Right lobe of liver (tissue), 6 donors: ENCODE results near the gene NMB. TPM values are rescaled to one million over a fixed set of nuclear protein-coding genes. Genes with fewer than 3 reads are reported as not detected.
A peak's percentile ranks its signal among the peaks of the same experiment; 100 is the strongest.
"Not testable (repeated sequence)": the region's sequence is repeated elsewhere in the genome, so short reads cannot be mapped to it uniquely, and the experiment has no call there.

Source experiments
- ATAC-seq, 4 donors: fragments of 200-7000 bp; cut with Tn5 transposase; one replicate each; pipeline ENCODE4 v1.9.1; 2020; ENCODE audit warnings: mild to moderate bottlenecking in 4 of 4, moderate library complexity in 4 of 4
- DNase-seq, 3 donors: peaks; one replicate each; pipeline ENCODE4 v3.0.0-alpha.2; 2020
- H3K27ac ChIP-seq, 3 donors: fragments of 200-600 bp; one replicate each; pipeline ENCODE4 v1.8.0; 2022
- H3K27me3 ChIP-seq, 2 donors: fragments of 200-600 bp; one replicate each; pipeline ENCODE4 v1.8.0; 2022
- H3K36me3 ChIP-seq, 4 donors: fragments of 200-600 bp; sonication (generic) in 1 of 4; one replicate each; pipeline versions ENCODE4 v1.5.1 to v1.8.0; 2017 to 2022; ENCODE audit warnings: control low read depth in 1 of 4
- H3K4me1 ChIP-seq, 4 donors: fragments of 200-600 bp; sonication (generic) in 1 of 4; one replicate each; pipeline versions ENCODE4 v1.5.1 to v1.8.0; 2017 to 2022; ENCODE audit warnings: control low read depth in 1 of 4
- H3K4me3 ChIP-seq, 3 donors: fragments of 200-600 bp; one replicate each; pipeline ENCODE4 v1.8.0; 2022
- H3K9me3 ChIP-seq, 4 donors: fragments of 200-600 bp; sonication (generic) in 1 of 4; one replicate each; pipeline versions ENCODE4 v1.5.1 to v1.8.0; 2017 to 2022; ENCODE audit warnings: control low read depth in 1 of 4
- POLR2A ChIP-seq: fragments of 450-650 bp; IDR thresholded peaks from one replicate; pipeline ENCODE4 v1.6.1; 2017; ENCODE audit warnings: antibody characterized with exemption, mild to moderate bottlenecking
- WGBS: methylation state at CpG from one replicate; pipeline ENCODE4 v1.1.6; 2018; ENCODE audit warnings: low coverage, low lambda C conversion rate; ENCODE audit not compliant: insufficient coverage; ENCODE audit errors: missing lambda C conversion rate; 5-methylcytosine and 5-hydroxymethylcytosine counted together
- intact Hi-C, 2 donors: fragments of 100-400 bp; cut with DNase I; formaldehyde crosslinking; loops; one replicate each; pipeline versions ENCODE4 v1.11.2 to v1.14.1; 2022
- total RNA-seq, 6 experiments: library from RNA; depleted of rRNA in 2 of 6; stranded (reverse); fragments of >200 nt in 2 of 6; fragmentation: NEBNext Ultra II Directional in 3 of 6; extraction: Animal tissue kit (Norgen Biotek cat#: 25700) in 3 of 6; gene quantifications; one replicate each; pipeline versions ENCODE4 v1.1.0 to v1.2.4, GENCODE V29; 2016 to 2023
- TF ChIP-seq, protein P1 (sequence below), 4 donors: fragments of 200-600 bp in 3 of 4; fragments of 450-650 bp in 1 of 4; IDR thresholded peaks; one replicate each; pipeline versions ENCODE4 v1.5.1 to v1.8.0; 2016 to 2022; ENCODE audit warnings: antibody characterized with exemption in 4 of 4, mild to moderate bottlenecking in 2 of 4
- donor health status: DM: no; HTN: yes; CAD: no.
- donor health status: DM: no; HTN: no; CAD: no.
- donor health status: DM: no; HTN: no; CAD: no.
- donor health status: DM: no; HTN: yes; CAD: no.
- donor health status: DM: no; HTN: yes; CAD: no.

NMB gene
- total RNA-seq, 6 experiments from 2014 or later: 0.76 to 3.8 (median 1.7) TPM

DNA sequence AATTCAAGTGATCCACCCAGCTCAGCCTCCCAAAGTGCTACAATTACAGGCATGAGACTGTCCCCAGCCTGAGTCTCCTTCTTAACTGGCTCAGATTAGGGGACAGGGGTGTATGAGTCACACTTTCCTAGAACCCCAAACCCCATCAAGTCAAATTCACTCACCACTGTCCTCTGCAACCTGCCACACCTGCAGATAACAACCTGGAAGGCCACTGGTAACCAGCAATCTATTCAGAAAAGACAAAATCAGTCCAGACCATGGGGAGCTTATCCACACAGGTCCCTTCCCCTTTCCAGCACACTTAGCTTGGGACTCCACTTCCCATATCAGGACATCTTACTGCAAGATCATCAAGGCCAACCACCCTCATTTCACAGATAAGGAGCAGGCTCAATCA, 10.3 kb downstream of the NMB start:
- H3K27ac ChIP-seq: no peak overlapping the region
- ATAC-seq (no peak), DNase-seq (no peak)
- no peak overlapping the region for H3K4me3 ChIP-seq
- H3K4me1 ChIP-seq: peaks cover 0 to 5% (median 0%) of the 10 kb centered on the region in 4 donors
- TF ChIP-seq, protein P1, sequence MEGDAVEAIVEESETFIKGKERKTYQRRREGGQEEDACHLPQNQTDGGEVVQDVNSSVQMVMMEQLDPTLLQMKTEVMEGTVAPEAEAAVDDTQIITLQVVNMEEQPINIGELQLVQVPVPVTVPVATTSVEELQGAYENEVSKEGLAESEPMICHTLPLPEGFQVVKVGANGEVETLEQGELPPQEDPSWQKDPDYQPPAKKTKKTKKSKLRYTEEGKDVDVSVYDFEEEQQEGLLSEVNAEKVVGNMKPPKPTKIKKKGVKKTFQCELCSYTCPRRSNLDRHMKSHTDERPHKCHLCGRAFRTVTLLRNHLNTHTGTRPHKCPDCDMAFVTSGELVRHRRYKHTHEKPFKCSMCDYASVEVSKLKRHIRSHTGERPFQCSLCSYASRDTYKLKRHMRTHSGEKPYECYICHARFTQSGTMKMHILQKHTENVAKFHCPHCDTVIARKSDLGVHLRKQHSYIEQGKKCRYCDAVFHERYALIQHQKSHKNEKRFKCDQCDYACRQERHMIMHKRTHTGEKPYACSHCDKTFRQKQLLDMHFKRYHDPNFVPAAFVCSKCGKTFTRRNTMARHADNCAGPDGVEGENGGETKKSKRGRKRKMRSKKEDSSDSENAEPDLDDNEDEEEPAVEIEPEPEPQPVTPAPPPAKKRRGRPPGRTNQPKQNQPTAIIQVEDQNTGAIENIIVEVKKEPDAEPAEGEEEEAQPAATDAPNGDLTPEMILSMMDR (IDR thresholded peaks at IDR 0.05): no peak
- no peak for TF ChIP-seq POLR2A
- no peaks in the 10 kb centered on the region for H3K9me3 ChIP-seq
- H3K36me3 ChIP-seq: peaks cover 0 to 73% (median 26%) of the 10 kb centered on the region in 4 donors
- no peaks in the 10 kb centered on the region for H3K27me3 ChIP-seq
- intact Hi-C loops: loop anchor here in 1 of 2 donors (10.0 kb wide), 1 partner anchor 53 kb away; no protein-coding TSS in a partner anchor

DNA sequence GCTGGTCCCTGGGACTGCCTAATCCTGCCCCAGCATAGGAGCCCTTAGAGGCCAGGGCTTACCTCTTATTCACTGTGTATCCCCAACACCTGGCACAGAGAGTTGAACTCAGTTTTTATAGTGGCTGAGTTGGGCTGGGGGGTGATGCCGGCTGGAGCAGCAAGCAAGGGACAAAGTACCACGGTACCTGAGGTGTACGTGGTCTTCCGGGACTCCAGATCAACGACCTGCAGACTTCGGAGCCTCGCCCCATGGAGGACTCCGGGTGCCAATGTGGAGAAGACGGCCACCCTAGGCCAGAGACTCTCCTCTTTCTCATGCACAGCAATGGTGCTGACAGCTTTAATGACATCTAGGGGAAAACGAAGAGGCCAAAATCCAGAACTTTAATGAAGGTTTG, 12.0 kb downstream of the NMB start:
- H3K4me1 ChIP-seq: peaks cover 0 to 5% (median 0%) of the 10 kb centered on the region in 4 donors
- no peaks in the 10 kb centered on the region for H3K27me3 ChIP-seq
- intact Hi-C loops: loop anchor here in 1 of 2 donors (10.0 kb wide), 1 partner anchor 51 kb away; no protein-coding TSS in a partner anchor
- 67% methylated on average over 1 of the region's 10 CpGs for WGBS
- TF ChIP-seq, protein P1 (IDR thresholded peaks at IDR 0.05): no peak
- TF ChIP-seq POLR2A: no peak
- DNase-seq (no peak), ATAC-seq (no peak)
- H3K36me3 ChIP-seq: peaks cover 0 to 73% (median 27%) of the 10 kb centered on the region in 4 donors
- no peak overlapping the region for H3K27ac ChIP-seq
- H3K4me3 ChIP-seq: no peak overlapping the region
- H3K9me3 ChIP-seq: no peaks in the 10 kb centered on the region

DNA sequence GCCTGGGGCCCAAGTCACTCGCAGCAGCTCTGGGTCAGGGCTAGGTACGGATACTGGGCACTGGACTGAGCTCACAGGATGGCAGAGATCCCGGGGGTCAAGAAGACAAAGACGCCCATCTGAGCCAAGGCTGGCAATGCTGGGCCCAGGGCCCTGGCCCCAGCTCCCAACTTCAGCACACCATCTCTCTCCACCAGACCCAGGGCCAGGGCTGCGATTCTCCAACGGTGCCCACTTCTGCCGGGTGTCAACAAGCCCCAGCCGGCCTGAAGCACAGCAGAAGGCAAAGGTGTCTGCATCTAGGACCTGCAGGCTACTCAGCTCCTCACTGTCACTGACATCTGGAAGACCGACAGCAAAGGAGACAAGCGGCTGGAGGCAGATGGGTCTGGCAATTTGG, 12.5 kb downstream of the NMB start:
- ATAC-seq: no peak
- TF ChIP-seq POLR2A: no peak
- TF ChIP-seq, protein P1 (IDR thresholded peaks at IDR 0.05): no peak
- H3K36me3 ChIP-seq: peaks cover 0 to 73% (median 31%) of the 10 kb centered on the region in 4 donors
- H3K4me3 ChIP-seq: no peak overlapping the region
- no peak for DNase-seq
- 84% methylated on average over 4 of the region's 10 CpGs for WGBS
- peaks cover 0 to 5% (median 0%) of the 10 kb centered on the region in 4 donors for H3K4me1 ChIP-seq
- H3K27me3 ChIP-seq: no peaks in the 10 kb centered on the region
- intact Hi-C loops: loop anchor here in 1 of 2 donors (10.0 kb wide), 1 partner anchor 51 kb away; no protein-coding TSS in a partner anchor
- H3K9me3 ChIP-seq: no peaks in the 10 kb centered on the region
- H3K27ac ChIP-seq: no peak overlapping the region

DNA sequence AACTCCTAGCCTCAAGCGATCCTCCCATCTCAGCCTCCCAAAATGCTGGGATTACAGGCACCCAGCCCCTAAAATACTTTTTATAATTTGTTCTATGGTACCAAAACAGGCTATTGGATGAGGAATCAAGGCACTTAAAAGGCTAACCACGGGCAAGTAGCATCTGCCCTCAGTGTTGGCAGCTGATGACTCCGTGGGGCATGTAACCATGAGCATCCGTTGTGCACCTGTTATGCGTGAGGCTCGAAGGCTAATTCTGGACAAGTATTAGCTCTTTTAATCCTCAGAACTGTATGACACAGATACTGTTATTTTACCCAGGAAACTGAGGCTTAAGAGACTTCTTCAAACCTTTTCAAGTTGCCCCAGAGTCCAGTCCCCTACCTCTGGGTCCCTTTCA, 14.2 kb downstream of the NMB start:
- Histone ChIP-seq H3K27ac (no peak overlapping the region), H3K4me3 (no peak overlapping the region), H3K4me1 (peaks cover 0 to 3% (median 0%) of the 10 kb centered on the region in 4 donors), H3K36me3 (peaks cover 0 to 89% (median 26%) of the 10 kb centered on the region in 4 donors), H3K27me3 (no peaks in the 10 kb centered on the region), H3K9me3 (no peaks in the 10 kb centered on the region)
- ATAC-seq (no peak), DNase-seq (no peak)
- WGBS: 82% methylated on average over 4 of the region's 6 CpGs
- no peak for TF ChIP-seq POLR2A
- TF ChIP-seq, protein P1 (IDR thresholded peaks at IDR 0.05): no peak
- intact Hi-C loops: loop anchor here (5.0 to 10.0 kb wide), 2 partner anchors 47 to 49 kb away; no protein-coding TSS in a partner anchor

DNA sequence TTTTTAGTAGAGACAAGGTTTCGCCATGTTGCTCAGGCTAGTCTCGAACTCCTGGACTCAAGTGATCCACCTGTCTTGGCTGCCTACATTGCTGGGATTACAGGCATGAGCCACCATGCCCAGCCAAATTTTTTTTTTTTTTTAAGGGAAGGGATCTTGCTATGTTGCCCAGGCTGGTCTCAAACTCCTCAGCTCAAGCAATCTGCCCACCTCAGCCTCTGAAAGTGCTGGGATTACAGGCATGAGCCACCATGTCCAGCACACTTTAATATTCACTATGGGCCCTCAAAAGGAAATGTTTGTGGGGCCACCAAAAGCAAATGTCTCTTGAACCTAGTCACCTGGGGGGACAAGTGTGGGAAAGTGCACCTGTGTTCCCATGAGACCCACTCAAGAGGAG, 15.4 kb downstream of the NMB start:
- not testable (repeated sequence) for H3K27me3 ChIP-seq
- H3K36me3 ChIP-seq: peaks cover 0 to 81% (median 24%) of the 10 kb centered on the region in 4 donors

DNA sequence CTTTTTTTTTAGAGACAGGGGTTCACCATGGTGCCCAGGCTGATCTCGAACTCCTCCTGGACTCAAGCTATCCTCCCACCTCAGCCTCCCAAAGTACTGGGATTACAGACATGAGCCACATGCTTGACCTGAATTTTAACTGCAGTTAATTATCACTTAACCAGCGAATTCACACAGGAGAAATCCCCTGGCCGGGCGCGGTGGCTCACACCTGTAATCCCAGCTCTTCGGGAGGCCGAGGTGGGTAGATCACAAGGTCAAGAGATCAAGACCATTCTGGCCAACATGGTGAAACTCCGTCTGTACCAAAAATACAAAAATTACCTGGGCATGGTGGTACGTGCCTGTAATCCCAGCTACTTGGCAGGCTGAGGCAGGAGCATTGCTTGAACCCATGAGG, 16.1 kb downstream of the NMB start:
- H3K27ac ChIP-seq, H3K4me3 ChIP-seq, H3K27me3 ChIP-seq, H3K9me3 ChIP-seq, H3K4me1 ChIP-seq, ATAC-seq: not testable (repeated sequence)
- intact Hi-C loops: loop anchor here (5.0 to 10.0 kb wide), 2 partner anchors 45 to 47 kb away; no protein-coding TSS in a partner anchor
- peaks cover 0 to 79% (median 20%) of the 10 kb centered on the region in 4 donors for H3K36me3 ChIP-seq
- 89% methylated on average over 5 of the region's 9 CpGs for WGBS
- DNase-seq: peak in 1 of 3 donors; percentile 4

More for the DNA sequence above, 15.4 kb downstream of the NMB start:
- not testable (repeated sequence) for H3K9me3 ChIP-seq, ATAC-seq, H3K4me3 ChIP-seq, H3K27ac ChIP-seq, H3K4me1 ChIP-seq
- peak in 1 of 3 donors; percentile 1 for DNase-seq
- intact Hi-C loops: loop anchor here (5.0 to 10.0 kb wide), 2 partner anchors 45 to 48 kb away; no protein-coding TSS in a partner anchor
- WGBS: 58% methylated on average over 2 of the region's 2 CpGs
